Airway epithelial cell (primary cell): ENCODE measurements around the gene TWSG1. TPM values are rescaled to one million over a fixed set of nuclear protein-coding genes. Genes with fewer than 3 reads are reported as not detected.

Experiments used
- total RNA-seq: library from RNA; depleted of rRNA; stranded (reverse); fragments of >200 nt; gene quantifications from 2 replicates; pipeline ENCODE4 v1.2.3, GENCODE V29; 2015

TWSG1 gene
- 30.6 and 39.3 TPM in 2 replicates for total RNA-seq

GRCh38 chr18:9334329-9334972 lies at the start of gene TWSG1:
TSS of gene TWSG1 (plus strand) at chr18:9334773. CDS start at chr18:9337230, 2,457 bp downstream.

Other genes with a start within 250 kb of the TWSG1 start
- gene NDUFV2, start 232.1 kb upstream of the TWSG1 start, total RNA-seq: 127 and 139 TPM in 2 replicates
- gene ANKRD12, start 198.0 kb upstream of the TWSG1 start, total RNA-seq: 6.6 and 12.5 TPM in 2 replicates
- gene RALBP1, start 140.7 kb downstream of the TWSG1 start, total RNA-seq: 54.2 and 67.6 TPM in 2 replicates